HL-60 (cell line): ENCODE data around the gene DTNA.

Experiments used
- CTCF ChIP-seq: IDR thresholded peaks from one replicate; pipeline ENCODE4 v1.5.1; 2011; ENCODE audit warnings: low read length, control low read depth, inconsistent platforms; ENCODE audit not compliant: insufficient read depth
- GABPA ChIP-seq: IDR thresholded peaks from 2 replicates; pipeline ENCODE4 v1.6.1; 2012; ENCODE audit warnings: low read depth
- POLR2AphosphoS5 ChIP-seq: IDR thresholded peaks from 2 replicates; pipeline ENCODE4 v1.6.1; 2012; ENCODE audit warnings: low read depth
- REST ChIP-seq: IDR thresholded peaks from 2 replicates; pipeline ENCODE4 v1.6.1; 2012; ENCODE audit warnings: low read depth; ENCODE audit not compliant: insufficient replicate concordance

GRCh38 chr18:34694591-34695165, 15.4 kb upstream of the DTNA start:
- no peak for TF ChIP-seq CTCF
- no peak for TF ChIP-seq REST
- TF ChIP-seq GABPA, result no peak
- TF ChIP-seq POLR2AphosphoS5, result no peak
